Gastrocnemius medialis (tissue), 4 donors: ENCODE results near the gene ZNF420.

ENCODE experiments used
- CTCF ChIP-seq, 5 experiments: fragments of 450-650 bp in 3 of 5; fragments of 200-600 bp in 2 of 5; sonication (generic) in 2 of 5; IDR thresholded peaks in 4 of 5; conservative IDR thresholded peaks in 1 of 5; 1 replicate in 4 of 5; 2 replicates in 1 of 5; pipeline ENCODE4 v1.5.1; 2016 to 2019; ENCODE audit warnings: antibody characterized with exemption in 5 of 5, mild to moderate bottlenecking in 3 of 5, moderate library complexity in 3 of 5
- POLR2A ChIP-seq, 2 donors: fragments of 450-650 bp; IDR thresholded peaks; one replicate each; pipeline ENCODE4 v1.6.1; 2017; ENCODE audit warnings: antibody characterized with exemption in 2 of 2, mild to moderate bottlenecking in 2 of 2, moderate library complexity in 2 of 2

GRCh38 chr19:37079238-37079637 lies 1.0 kb downstream of the ZNF420 start:
- no peak for TF ChIP-seq CTCF (IDR thresholded peaks at IDR 0.05 in 4 of 5, conservative IDR thresholded peaks at IDR 0.05 in 1 of 5)
- no peak for TF ChIP-seq POLR2A (IDR thresholded peaks at IDR 0.05)
